ENCODE measurements around the gene PATJ.
A peak's percentile ranks its signal among the peaks of the same experiment; 100 is the strongest.
"Not testable (repeated sequence)": the region's sequence is repeated elsewhere in the genome, so short reads cannot be mapped to it uniquely, and the experiment has no call there.

The PATJ gene

DNA sequence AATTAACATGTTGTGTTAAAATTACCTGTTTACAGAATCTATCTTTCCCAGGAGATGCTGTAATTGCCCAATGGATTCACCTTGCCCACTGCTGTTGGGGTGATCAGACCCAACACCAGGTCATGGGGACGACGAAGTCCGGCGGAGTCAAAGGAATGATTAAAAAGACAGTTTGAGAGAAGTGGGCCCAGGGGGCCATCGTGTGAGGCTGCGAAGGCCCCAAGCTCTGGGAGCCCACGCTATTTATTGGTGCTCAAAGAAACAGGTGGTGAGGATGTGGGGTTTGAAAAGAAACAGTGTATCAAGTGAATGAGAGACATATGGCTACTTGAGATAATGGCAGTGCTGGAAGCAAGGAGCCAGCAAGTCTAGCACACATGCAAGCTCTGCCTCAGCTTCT, 436.1 kb downstream of the PATJ start:
- no peak overlapping the region for H3K4me3 ChIP-seq (replicated peaks; ENCODE audit: low read depth, low read length)
- TF ChIP-seq, protein P1, sequence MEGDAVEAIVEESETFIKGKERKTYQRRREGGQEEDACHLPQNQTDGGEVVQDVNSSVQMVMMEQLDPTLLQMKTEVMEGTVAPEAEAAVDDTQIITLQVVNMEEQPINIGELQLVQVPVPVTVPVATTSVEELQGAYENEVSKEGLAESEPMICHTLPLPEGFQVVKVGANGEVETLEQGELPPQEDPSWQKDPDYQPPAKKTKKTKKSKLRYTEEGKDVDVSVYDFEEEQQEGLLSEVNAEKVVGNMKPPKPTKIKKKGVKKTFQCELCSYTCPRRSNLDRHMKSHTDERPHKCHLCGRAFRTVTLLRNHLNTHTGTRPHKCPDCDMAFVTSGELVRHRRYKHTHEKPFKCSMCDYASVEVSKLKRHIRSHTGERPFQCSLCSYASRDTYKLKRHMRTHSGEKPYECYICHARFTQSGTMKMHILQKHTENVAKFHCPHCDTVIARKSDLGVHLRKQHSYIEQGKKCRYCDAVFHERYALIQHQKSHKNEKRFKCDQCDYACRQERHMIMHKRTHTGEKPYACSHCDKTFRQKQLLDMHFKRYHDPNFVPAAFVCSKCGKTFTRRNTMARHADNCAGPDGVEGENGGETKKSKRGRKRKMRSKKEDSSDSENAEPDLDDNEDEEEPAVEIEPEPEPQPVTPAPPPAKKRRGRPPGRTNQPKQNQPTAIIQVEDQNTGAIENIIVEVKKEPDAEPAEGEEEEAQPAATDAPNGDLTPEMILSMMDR (IDR thresholded peaks at IDR 0.05; ENCODE audit: low read depth, low read length, missing control alignments), result no peak
- no peak for DNase-seq (ENCODE audit: extremely low read depth, low read depth)

DNA sequence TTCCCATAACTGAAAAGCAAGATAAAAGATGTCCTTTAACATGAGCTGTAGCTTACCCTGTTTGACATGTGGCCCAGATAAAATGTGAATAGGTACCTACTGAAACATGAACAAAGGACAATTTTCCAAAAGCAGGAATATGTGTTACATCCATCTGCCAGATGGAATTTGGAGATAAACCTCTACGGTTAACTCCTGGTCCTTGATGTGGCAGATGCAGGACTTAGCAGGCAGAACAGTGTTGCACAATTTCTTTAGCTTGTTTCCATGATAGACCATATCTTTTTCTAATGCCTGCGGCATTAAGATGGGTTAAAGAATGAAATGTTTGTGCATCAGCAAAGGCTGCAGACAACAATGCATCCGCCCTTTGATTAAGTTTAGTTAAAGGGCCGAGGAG, 437.8 kb downstream of the PATJ start:
- not testable (repeated sequence) for DNase-seq (ENCODE audit: extremely low read depth, low read depth); H3K4me3 ChIP-seq (replicated peaks; ENCODE audit: low read depth, low read length)

DNA sequence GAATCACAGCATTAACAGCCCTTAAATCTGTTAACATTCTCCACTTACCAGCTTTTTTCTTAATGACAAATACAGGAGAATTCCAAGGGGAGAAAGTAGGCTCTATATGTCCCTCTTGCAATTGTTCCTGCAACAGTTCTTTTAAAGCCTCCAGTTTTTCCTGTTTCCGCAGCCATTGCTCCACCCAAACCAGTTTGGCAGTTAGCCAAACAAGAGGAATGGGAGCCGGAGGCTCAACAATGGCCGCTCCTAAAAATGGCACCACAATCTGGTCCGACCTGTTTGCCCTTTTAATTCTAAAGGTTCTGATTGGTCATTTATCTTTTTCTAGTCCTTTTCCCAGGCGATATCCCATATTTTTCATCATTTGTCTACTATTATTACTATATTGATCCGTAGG, 438.4 kb downstream of the PATJ start:
- TF ChIP-seq, protein P1 (IDR thresholded peaks at IDR 0.05; ENCODE audit: low read depth, low read length, missing control alignments), result no peak
- no peak for DNase-seq (ENCODE audit: extremely low read depth, low read depth)
- no peak overlapping the region for H3K4me3 ChIP-seq (replicated peaks; ENCODE audit: low read depth, low read length)

DNA sequence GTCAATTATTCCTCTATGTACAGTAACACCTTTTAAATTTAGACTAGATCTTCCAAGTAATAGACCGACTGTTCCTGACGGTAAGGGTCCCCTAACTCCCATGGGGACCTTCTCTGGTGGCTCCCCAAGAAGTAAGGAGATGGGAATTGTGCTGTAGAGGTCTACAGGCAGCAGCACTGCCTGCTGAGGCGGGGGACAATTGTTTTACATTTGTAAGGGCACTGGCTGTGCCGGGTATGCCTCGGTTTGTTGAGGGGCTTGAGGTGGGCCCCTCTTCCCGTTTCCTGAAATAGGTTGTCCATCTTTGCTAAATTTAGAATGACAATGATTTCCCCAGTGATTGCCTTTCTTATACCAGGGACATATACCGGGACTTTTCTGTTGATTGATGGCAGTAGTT, 439.3 kb downstream of the PATJ start:
- H3K4me3 ChIP-seq (replicated peaks; ENCODE audit: low read depth, low read length), result no peak overlapping the region
- DNase-seq (ENCODE audit: extremely low read depth, low read depth), result no peak
- TF ChIP-seq, protein P1 (IDR thresholded peaks at IDR 0.05; ENCODE audit: low read depth, low read length, missing control alignments), result no peak

DNA sequence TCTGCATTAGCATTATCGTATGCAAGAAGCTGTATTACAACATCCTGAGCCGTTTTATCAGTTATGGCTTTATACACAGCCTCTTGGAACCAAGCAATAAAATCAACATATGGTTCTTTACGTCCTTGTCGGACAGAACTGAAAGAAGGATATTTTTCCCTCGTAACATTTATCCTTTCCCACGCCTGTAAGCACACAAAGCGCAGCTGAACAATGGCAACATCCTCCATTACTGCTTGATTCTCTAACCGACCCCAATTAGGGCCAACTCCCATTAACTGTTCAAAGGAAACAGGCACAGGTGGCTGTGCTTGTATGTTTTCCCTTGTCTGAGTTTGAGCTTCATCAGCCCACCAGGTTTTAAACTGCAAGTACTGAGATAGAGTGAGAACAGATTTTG, 439.9 kb downstream of the PATJ start:
- H3K4me3 ChIP-seq (replicated peaks; ENCODE audit: low read depth, low read length); DNase-seq (ENCODE audit: extremely low read depth, low read depth): not testable (repeated sequence)

DNA sequence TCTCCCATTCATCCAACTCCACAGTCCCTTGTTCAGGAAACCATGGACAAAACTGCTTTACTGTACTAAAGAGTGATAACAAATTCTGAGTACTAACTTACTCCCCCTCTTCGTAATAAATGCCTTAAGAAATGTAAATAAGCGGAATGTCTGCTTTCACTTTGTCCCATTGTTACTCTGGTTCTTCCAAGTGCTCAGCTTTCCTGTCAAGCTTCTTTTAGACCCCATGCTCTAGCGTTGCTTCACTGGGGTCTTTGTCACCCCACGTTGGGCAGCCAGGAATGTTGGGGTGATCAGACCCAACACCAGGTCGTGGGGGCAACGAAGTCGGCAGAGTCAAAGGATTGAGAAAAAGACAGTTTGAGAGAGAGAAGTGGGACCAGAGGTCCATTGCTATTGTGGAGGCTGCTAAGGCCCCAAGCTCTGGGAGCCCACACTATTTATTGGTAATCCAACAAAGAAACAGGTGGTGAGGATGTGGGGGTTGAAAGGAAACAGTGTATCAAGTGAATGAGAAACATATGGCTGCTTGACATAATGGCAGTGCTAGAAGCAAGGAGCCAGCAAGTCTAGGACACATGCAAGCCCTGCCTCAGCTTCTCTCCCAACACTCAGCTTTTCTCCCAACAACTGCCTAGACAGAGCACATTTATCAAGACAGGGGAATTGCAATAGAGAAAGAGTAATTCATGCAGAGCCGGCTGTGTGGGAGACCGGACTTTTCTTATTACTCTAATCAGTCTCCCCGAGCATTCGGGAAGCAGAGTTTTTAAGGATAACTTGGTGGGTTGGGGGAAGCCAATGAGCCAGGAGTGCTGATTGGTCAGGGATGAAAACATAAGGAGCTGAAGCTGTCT, 441.1 kb downstream of the PATJ start:
- H3K4me3 ChIP-seq (replicated peaks; ENCODE audit: low read depth, low read length), result not testable (repeated sequence)

DNA sequence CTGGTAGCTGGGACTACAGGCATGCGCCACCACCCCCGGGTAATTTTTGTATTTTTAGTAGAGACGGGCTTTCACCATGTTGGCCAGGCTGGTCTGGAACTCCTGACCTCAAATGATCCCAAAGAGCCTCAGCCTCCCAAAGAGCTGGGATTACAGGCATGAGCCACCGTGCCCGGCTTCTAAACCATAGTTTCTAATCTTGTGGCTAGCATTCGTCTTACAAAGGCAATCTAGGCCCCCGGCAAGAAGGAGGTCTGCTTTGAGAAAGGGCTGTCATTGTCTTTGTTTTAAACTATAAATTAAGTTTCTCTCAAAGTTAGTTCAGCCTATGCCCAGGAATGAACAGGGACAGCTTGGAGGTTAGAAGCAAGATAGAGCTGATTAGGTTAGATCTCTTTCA, 442.1 kb downstream of the PATJ start:
- TF ChIP-seq, protein P1 (IDR thresholded peaks at IDR 0.05; ENCODE audit: low read depth, low read length, missing control alignments), result no peak
- no peak for DNase-seq (ENCODE audit: extremely low read depth, low read depth)
- H3K4me3 ChIP-seq (replicated peaks; ENCODE audit: low read depth, low read length), result no peak overlapping the region

More for the DNA sequence above, 441.1 kb downstream of the PATJ start:
- DNase-seq (ENCODE audit: extremely low read depth, low read depth), result peak; percentile 2

DNA sequence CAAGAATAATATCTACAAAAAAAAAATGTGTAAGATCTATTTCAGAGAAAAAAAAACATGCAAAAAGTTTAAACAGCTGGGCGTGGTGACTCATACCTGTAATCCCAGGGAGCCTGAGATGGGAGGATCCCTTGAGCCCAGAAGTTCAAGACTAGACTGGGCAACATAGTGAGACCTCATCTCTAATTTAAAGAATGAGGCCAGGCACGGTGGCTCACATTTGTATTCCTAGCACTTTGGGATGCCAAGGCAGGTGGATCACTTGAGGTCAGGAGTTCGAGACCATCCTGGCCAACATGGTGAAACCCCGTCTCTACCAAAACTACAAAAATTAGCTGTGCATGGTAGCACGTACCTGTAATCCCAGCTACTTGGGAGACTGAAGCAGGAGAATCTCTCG, 443.0 kb downstream of the PATJ start:
- H3K4me3 ChIP-seq (replicated peaks; ENCODE audit: low read depth, low read length), result not testable (repeated sequence)
- DNase-seq (ENCODE audit: extremely low read depth, low read depth), result peak; percentile 2

DNA sequence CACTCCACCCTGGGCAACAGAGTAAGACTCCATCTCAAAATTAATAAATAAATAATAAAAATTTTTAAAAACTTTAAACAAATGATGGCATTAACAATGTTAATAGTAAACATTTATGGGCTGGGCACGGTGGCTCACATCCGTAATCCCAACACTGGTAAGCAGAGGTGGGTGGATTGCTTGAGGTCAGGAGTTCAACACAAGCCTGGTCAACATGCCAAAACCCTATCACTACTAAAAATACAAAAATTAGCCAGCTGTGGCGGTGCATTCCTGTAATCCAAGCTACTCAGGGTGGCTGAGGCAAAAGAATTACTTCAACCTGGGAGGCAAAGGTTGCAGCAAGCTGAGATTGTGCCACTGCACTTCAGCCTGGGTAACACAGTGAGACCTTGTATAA, 443.4 kb downstream of the PATJ start:
- TF ChIP-seq, protein P1 (IDR thresholded peaks at IDR 0.05; ENCODE audit: low read depth, low read length, missing control alignments), result no peak
- no peak overlapping the region for H3K4me3 ChIP-seq (replicated peaks; ENCODE audit: low read depth, low read length)
- DNase-seq (ENCODE audit: extremely low read depth, low read depth), result no peak

Data from HFF-Myc (cell line).